ENCODE results near the gene SLC12A7. TPM values are rescaled to one million over a fixed set of nuclear protein-coding genes. Genes with fewer than 3 reads are reported as not detected.
A peak's percentile ranks its signal among the peaks of the same experiment; 100 is the strongest.

The SLC12A7 gene
- total RNA-seq, 2 experiments from 2014 or later: 102 to 120 TPM

DNA sequence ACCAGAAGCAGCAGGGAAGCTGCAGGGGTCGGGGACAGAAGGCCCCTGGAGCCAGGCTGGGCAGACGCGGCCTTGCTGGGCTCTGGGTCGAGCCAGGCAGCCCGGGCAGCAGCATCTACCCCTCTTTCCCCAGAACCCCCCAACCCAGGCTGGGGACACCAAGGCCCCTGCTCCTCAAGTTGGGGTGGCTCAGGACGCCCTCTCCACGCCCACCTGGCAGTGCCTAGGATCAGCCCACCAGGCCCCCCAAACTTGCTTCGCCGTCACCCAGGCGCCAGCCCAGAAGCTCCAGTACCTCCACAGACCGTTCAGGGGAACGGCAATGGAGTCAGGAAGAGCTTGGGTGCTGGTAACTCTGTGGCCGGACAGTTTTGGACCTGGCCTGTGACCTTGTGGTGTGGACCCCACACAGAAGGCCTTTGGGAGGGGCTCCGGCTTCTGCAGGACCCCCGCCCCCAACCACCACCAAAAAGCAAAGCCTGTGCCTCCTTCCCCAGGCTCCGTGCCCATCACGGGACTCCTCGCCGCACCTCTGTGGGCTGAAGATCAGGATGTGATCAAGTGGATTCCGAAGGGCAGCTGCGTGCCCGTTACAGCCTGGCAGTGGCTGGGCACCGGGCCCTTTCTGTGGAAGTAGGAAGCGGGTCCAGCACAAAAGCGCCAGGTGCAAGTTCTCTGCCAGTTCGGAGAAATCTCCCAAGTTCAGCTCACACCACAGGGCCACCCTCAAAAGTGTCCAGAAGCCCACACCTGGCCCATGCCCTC lies 2.1 kb downstream of the SLC12A7 start:
- no peak for DNase-seq
- POLR2A ChIA-PET: no interaction called here
- Mint-ChIP-seq H3K27ac (peak overlapping the region; percentile 84), H3K9me3 (no peaks in the 10 kb centered on the region), H3K27me3 (no peaks in the 10 kb centered on the region), H3K36me3 (ENCODE audit: low read depth) (peaks cover 41% of the 10 kb centered on the region), H3K4me3 (peak overlapping the region; percentile 88), H3K4me1 (peaks cover 51% of the 10 kb centered on the region)
- CTCF ChIA-PET: no interaction called here

DNA sequence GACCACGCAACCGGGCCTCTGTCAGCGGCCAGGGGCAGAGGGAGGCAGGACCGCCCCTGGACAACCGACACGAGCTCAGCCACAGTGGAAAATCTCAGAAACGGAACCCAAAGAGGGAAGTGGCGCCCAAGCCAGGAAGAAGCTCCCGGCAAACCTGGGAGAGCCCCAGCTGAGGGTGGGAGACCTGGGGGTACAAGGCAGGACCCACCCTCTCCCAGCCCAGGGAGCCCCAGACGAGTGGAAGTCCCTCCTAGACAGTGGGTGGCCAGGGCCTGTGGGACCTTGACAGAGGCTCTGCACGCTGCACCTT lies 3.0 kb downstream of the SLC12A7 start:
- H3K27ac Mint-ChIP-seq: no peak overlapping the region
- H3K4me3 Mint-ChIP-seq: peak overlapping the region; percentile 88
- CTCF ChIA-PET: interaction anchor here (1.3 to 1.8 kb wide), 2 partner anchors 32 to 185 kb away, joined by 3 to 4 read pairs; no protein-coding TSS in a partner anchor
- H3K9me3 Mint-ChIP-seq: no peaks in the 10 kb centered on the region
- H3K4me1 Mint-ChIP-seq: peaks cover 59% of the 10 kb centered on the region
- DNase-seq: no peak
- peaks cover 48% of the 10 kb centered on the region for H3K36me3 Mint-ChIP-seq (ENCODE audit: low read depth)
- POLR2A ChIA-PET: no interaction called here
- H3K27me3 Mint-ChIP-seq: no peaks in the 10 kb centered on the region

DNA sequence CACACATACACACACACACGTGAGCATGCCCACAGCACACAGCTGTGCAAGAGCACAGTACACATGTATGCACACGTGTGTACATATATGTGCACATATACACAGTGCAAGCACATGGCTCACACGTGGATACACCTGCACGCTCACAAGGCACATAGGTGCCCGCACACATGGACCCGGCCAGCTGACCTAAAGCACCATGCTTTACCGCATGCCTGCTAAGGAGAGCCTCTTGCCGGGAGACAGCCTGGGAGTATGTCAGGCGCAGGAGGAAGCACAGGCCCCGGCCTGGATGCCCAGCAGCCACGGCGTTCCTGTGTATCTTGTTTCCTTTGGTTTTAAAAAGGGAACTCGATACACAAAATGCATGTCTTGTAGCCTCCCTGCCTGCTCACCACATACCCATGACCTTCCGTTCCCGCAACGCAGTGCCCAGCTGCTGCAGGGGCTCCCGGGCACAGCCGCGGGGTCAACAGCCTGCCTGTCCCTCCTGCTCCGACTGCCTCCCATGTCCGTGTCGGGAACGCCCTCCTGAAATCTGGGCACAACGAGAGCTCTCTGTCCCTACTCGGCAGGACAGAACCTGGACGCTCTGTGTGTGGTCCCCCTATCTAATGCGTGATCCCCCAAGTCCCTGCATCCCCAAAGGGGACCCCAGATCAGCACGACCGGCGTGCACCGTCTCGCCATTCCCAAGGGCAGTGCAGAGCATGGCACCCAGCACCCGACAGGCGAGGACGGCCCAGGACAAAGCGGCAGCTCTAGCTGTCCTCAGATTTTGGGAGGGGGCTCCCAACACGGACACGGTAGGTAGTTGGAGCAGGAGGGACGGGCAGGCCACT lies 3.6 kb downstream of the SLC12A7 start:
- peak overlapping the region; percentile 66 for H3K4me3 Mint-ChIP-seq
- H3K36me3 Mint-ChIP-seq (ENCODE audit: low read depth): peaks cover 53% of the 10 kb centered on the region
- DNase-seq: no peak
- no peaks in the 10 kb centered on the region for H3K27me3 Mint-ChIP-seq
- CTCF ChIA-PET: interaction anchor here (1.3 to 1.8 kb wide), 2 partner anchors 32 to 184 kb away, joined by 3 to 4 read pairs; no protein-coding TSS in a partner anchor
- H3K4me1 Mint-ChIP-seq: peaks cover 65% of the 10 kb centered on the region
- H3K27ac Mint-ChIP-seq: peak overlapping the region; percentile 98
- H3K9me3 Mint-ChIP-seq: no peaks in the 10 kb centered on the region
- POLR2A ChIA-PET: no interaction called here

DNA sequence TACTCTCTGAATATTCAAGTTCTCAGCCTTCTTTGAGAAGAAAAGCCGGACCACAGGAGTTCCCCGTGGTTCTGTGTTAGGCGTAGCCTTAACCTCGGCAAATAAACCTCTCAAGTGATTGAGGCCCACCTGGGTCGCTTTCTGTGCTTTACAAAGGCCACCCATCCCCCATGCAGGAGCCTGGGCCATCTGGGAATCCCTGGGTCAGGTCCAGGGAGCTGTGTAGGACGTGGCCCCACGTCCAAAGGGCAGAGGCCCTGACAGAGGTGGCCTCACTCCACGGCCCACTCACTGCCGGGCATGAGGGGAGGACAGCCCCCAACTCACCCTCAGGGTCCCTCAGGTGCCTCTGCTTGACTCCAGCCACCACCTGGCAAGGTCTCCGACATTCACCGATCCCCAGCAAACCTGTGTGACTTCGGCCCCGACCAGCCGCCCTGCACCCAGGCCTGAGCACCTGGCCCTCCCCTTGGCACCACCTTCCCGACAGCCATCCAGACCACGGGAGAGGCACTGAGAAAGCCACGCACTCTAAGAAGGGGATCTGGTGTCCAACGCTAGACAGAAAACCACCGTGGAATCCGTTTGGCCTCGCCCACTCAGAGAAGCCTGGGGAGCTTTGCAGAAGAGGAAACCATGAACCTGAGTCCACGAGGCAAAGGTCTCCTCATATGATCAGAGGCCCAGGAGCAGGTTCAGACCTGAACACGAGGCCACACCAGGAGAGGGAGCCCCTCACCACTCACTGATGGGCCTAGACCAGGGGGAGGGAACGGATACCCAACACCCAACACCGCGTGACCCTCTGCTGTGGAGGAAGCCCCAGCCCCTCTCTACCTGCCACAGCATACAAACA lies 4.5 kb downstream of the SLC12A7 start:
- ChIA-PET CTCF (interaction anchor here (1.8 kb wide), 1 partner anchor 184 kb away, joined by 4 read pairs; no protein-coding TSS in a partner anchor), POLR2A (no interaction called here)
- Mint-ChIP-seq H3K27me3 (no peaks in the 10 kb centered on the region), H3K4me1 (peaks cover 70% of the 10 kb centered on the region), H3K27ac (peak overlapping the region; percentile 98), H3K36me3 (ENCODE audit: low read depth) (peaks cover 56% of the 10 kb centered on the region), H3K9me3 (no peaks in the 10 kb centered on the region), H3K4me3 (peak overlapping the region; percentile 66)
- peak; percentile 31 for DNase-seq

DNA sequence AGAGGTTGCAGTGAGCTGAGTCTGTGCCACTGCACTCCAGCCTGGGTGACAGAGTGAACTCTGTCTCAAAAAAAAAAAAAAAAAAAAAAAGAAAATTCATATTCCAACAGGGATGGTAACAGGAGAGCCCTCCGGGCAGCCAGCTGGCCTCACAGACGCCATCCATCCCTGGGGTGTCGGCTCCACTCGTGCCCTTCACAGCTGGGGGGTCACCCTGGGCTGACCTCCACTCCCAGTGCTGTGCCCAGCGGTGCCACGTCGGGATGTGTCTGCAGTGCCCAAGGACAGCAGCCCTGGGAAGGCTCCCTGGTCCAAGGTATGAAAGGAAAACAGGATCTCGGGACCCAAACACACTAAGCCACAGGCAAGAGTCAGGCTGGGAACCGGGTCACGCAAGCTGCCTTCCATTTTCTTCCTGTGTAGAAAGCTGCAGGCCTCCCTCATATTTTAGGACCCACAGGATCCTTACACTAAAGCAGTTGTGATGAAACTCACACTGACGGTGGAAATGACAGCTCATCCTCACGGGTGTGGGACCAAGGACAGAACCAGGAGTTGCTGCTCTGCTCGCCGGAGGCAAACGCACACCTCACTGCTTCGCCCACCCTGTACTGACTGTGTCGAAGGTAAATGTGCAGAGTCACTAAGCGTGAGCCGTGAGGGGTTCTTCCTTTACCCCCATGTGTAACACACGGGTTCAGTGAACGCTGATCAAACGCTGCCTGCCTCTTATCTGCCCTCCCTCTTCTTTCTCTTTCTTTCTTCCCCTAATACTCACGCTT lies 5.3 kb downstream of the SLC12A7 start:
- Mint-ChIP-seq H3K9me3 (no peaks in the 10 kb centered on the region), H3K4me1 (peaks cover 78% of the 10 kb centered on the region), H3K36me3 (ENCODE audit: low read depth) (peaks cover 63% of the 10 kb centered on the region), H3K27ac (peak overlapping the region; percentile 98), H3K4me3 (peak overlapping the region; percentile 79), H3K27me3 (no peaks in the 10 kb centered on the region)
- CTCF ChIA-PET: no interaction called here
- POLR2A ChIA-PET: no interaction called here
- DNase-seq: peak; percentile 30

GRCh38 chr5:1105350-1106265 lies 6.3 kb downstream of the SLC12A7 start:
- Mint-ChIP-seq H3K27me3 (no peaks in the 10 kb centered on the region), H3K4me3 (peak overlapping the region; percentile 79), H3K4me1 (peaks cover 77% of the 10 kb centered on the region), H3K9me3 (no peaks in the 10 kb centered on the region), H3K36me3 (ENCODE audit: low read depth) (peaks cover 58% of the 10 kb centered on the region), H3K27ac (peak overlapping the region; percentile 98)
- peak; percentile 86 for DNase-seq
- ChIA-PET POLR2A (no interaction called here), CTCF (no interaction called here)

DNA sequence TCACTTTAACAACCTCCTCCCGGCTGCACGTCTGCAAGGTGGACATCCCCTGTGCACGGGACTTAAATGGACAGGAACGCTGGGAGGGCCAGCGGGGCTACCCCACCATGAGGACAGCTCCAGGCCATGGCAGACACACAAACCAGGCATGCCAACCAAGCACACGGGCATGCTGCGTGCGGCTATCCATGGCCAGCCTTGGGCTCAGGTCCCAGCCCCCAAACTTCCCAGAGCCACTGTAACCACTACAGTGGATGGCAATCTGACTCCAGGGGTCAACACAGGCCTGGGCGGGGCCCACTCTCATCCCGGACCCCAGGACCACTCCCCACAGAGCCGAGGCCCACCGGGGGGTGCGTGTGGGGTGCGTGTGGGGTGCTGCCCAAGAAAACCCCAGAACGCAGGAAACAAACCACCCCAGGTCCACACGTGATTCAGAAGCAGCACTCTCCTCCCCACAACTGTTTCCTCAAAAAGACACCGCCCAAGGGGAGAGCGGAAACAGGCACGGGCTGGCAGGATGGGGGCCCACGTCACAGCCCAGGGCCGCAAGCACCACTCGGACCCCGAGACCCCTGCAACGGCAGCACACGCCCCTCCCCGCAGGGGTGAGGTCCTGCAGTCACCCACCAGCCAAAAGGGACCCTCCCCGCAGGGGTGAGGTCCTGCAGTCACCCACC lies 7.4 kb downstream of the SLC12A7 start:
- H3K36me3 Mint-ChIP-seq (ENCODE audit: low read depth): peaks cover 55% of the 10 kb centered on the region
- H3K27me3 Mint-ChIP-seq: no peaks in the 10 kb centered on the region
- POLR2A ChIA-PET: no interaction called here
- CTCF ChIA-PET: no interaction called here
- peak; percentile 76 for DNase-seq
- no peaks in the 10 kb centered on the region for H3K9me3 Mint-ChIP-seq
- peak overlapping the region; percentile 79 for H3K4me3 Mint-ChIP-seq
- peaks cover 75% of the 10 kb centered on the region for H3K4me1 Mint-ChIP-seq
- H3K27ac Mint-ChIP-seq: peak overlapping the region; percentile 98

GRCh38 chr5:1103505-1104326 lies 8.1 kb downstream of the SLC12A7 start:
- no peaks in the 10 kb centered on the region for H3K27me3 Mint-ChIP-seq
- ChIA-PET CTCF (interaction anchor here (0.6 kb wide), 1 partner anchor 14 kb away, joined by 3 read pairs; no protein-coding TSS in a partner anchor), POLR2A (no interaction called here)
- H3K4me3 Mint-ChIP-seq: peak overlapping the region; percentile 79
- H3K9me3 Mint-ChIP-seq: no peaks in the 10 kb centered on the region
- H3K27ac Mint-ChIP-seq: peak overlapping the region; percentile 98
- peaks cover 74% of the 10 kb centered on the region for H3K4me1 Mint-ChIP-seq
- peaks cover 51% of the 10 kb centered on the region for H3K36me3 Mint-ChIP-seq (ENCODE audit: low read depth)
- peak; percentile 32 for DNase-seq

DNA sequence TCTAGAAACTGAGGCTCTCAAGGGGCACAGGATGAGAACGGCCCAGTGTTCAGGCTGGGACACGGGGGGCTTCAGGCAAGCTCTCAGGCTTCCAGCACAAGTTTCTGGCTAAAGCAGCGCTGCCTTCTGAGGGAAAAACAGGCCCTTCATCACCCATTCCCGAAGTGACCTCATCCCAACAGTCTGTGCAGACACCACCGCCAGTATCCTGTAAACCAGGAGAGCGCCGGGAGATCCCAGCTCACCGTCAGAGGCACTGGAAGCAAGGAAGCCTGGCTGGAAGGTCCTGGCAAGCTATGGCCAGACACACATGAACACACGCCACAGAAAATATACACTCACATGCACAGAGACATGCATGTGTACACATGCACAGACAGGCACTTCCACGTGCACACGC lies 8.8 kb downstream of the SLC12A7 start:
- Mint-ChIP-seq H3K27me3 (no peaks in the 10 kb centered on the region), H3K4me3 (peak overlapping the region; percentile 79), H3K36me3 (ENCODE audit: low read depth) (peaks cover 48% of the 10 kb centered on the region), H3K27ac (peak overlapping the region; percentile 68), H3K9me3 (no peaks in the 10 kb centered on the region), H3K4me1 (peaks cover 68% of the 10 kb centered on the region)
- CTCF ChIA-PET: interaction anchor here (0.6 kb wide), 1 partner anchor 15 kb away, joined by 3 read pairs; no protein-coding TSS in a partner anchor
- POLR2A ChIA-PET: no interaction called here
- DNase-seq: no peak

GRCh38 chr5:1101961-1102713 lies 9.7 kb downstream of the SLC12A7 start:
- H3K4me3 Mint-ChIP-seq: no peak overlapping the region
- H3K9me3 Mint-ChIP-seq: no peaks in the 10 kb centered on the region
- H3K4me1 Mint-ChIP-seq: peaks cover 65% of the 10 kb centered on the region
- peaks cover 44% of the 10 kb centered on the region for H3K36me3 Mint-ChIP-seq (ENCODE audit: low read depth)
- ChIA-PET POLR2A (no interaction called here), CTCF (no interaction called here)
- peak overlapping the region; percentile 66 for H3K27ac Mint-ChIP-seq
- DNase-seq: no peak
- H3K27me3 Mint-ChIP-seq: no peaks in the 10 kb centered on the region
